ENCODE measurements around the gene WDR77.
A peak's percentile ranks its signal among the peaks of the same experiment; 100 is the strongest.

WDR77 gene

GRCh38 chr1:111439461-111440351 lies 9.3 kb downstream of the WDR77 start:
- no peak for DNase-seq (ENCODE audit: low read depth in 3 of 3)

- DNase-seq (ENCODE audit: low read depth in 3 of 3) = no peak
Observed at GRCh38 chr1:111436726-111437125, 12.3 kb downstream of the WDR77 start.

DNA sequence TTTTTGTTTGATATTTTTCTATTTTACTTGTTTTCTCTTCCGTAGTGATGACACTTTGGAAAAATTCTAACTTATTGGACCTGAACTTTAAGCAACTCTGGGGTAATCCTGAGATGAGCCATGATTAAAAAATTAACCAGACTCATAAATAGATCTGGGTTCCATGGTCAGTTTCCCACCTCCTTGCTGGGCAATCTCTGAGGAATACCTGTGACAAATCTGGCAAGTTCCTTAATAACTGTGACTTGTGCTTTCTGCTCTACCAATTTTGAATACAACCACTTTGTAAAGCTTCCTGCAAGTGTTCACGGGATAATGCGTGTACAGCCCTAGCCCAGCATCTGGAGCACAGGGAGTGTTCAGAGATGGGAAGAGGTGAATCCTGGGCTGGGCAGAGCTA lies 24.8 kb downstream of the WDR77 start:
- no peak for DNase-seq (ENCODE audit: low read depth in 3 of 3)

GRCh38 chr1:111422546-111423391 lies 26.3 kb downstream of the WDR77 start:
- no peak for DNase-seq (ENCODE audit: low read depth in 3 of 3)

GRCh38 chr1:111420377-111420776 lies 28.7 kb downstream of the WDR77 start:
- DNase-seq (ENCODE audit: low read depth in 3 of 3) = no peak

GRCh38 chr1:111419037-111419436 lies 30.0 kb downstream of the WDR77 start:
- DNase-seq (ENCODE audit: low read depth in 3 of 3) = no peak

DNA sequence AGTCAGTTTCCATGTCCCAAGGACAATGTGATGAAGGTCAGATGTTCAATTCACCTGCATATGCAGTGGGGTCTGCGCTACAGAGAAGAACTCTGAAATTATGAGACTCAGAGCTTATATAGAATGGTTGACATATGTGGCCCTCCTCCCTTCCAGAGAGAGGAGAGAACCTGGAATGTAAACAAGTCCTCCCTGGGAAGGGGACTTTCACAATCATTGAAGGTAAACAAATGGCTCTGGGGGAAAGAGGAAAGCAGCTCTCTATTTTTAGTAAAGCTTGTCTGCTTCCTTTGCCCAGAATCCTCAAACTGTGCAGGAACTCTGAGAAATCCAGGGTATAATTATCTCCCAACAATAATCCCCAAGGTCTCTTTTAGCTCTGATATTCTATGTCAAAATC lies 31.3 kb downstream of the WDR77 start:
- no peak for DNase-seq (ENCODE audit: low read depth in 3 of 3)

DNA sequence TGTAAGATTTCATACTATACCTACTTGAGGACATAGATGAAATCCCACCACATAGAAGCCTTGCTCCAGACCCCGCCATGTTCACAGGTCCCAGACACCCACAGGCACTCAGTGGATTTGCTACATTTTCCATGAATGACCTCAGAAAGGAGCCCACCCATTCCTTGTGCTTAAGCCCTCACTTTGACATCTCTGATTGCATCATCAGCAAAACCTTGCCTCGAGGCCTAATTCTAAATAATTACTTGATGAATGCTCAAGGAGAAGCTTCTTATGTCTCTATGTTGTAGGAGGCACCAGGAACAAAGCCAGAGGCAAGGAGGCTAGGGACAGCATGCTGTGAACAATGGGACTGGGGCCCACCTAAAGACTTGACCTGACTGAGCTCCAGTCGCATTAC lies 33.6 kb downstream of the WDR77 start:
- no peak for DNase-seq (ENCODE audit: low read depth in 3 of 3)

GRCh38 chr1:111414756-111415155 lies 34.3 kb downstream of the WDR77 start:
- DNase-seq (ENCODE audit: low read depth in 3 of 3) = no peak

DNA sequence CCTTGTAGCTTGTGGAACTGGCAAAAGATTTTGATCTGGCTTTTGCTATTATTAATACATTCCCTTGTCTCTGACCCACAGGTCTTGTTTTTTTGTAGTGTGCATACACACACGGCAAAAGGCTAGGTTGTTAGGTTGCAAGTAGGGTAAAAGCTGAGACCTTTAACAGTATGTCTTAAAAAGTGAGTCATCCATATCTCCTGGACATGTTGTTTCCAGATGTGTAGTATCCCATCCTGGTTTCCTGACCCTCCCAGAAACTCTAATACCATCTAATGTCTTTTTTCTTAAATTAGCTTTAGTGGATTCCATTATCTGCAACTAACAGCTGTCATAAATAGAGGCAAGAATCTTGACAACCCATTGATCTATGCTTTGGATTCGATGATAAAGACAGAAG lies 36.2 kb downstream of the WDR77 start:
- no peak for DNase-seq (ENCODE audit: low read depth in 3 of 3)

GRCh38 chr1:111407301-111407700 lies 41.8 kb downstream of the WDR77 start:
- no peak for DNase-seq (ENCODE audit: low read depth in 3 of 3)

- DNase-seq (ENCODE audit: low read depth in 3 of 3) = peak in 2 of 3 donors; percentile 7 to 8
Observed at GRCh38 chr1:111406321-111406768, 42.7 kb downstream of the WDR77 start.

GRCh38 chr1:111404588-111404987 lies 44.5 kb downstream of the WDR77 start:
- no peak for DNase-seq (ENCODE audit: low read depth in 3 of 3)

- peak in 2 of 3 donors; percentile 8 to 21 for DNase-seq (ENCODE audit: low read depth in 3 of 3)
Observed at GRCh38 chr1:111402083-111402482, 47.0 kb downstream of the WDR77 start.

GRCh38 chr1:111399792-111400610 lies 49.1 kb downstream of the WDR77 start:
- peak in 2 of 3 donors; percentile 19 to 38 for DNase-seq (ENCODE audit: low read depth in 3 of 3)

DNA sequence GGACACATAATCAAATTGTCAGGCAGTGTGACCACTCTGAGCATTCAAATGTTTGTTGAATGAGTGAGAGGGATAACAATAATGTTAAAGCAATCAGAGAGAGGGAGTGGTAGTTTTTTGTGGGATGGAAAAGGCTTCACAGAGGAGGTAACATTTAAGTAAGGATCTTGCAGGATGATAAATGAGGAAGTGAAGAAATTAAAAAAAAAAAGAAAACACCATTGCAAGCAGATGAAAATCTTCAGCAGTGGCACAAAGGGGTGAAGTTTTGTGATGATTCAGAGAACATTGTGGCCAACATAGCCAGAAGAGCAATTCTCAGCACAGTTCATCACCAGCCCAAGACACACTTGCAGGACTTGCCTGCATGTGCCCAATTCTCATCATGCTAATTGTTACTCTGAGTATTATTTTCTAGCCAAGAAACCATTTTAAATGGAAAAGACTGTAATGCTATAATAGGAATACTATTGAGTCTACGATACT lies 56.6 kb downstream of the WDR77 start:
- no peak for DNase-seq (ENCODE audit: low read depth in 3 of 3)

DNA sequence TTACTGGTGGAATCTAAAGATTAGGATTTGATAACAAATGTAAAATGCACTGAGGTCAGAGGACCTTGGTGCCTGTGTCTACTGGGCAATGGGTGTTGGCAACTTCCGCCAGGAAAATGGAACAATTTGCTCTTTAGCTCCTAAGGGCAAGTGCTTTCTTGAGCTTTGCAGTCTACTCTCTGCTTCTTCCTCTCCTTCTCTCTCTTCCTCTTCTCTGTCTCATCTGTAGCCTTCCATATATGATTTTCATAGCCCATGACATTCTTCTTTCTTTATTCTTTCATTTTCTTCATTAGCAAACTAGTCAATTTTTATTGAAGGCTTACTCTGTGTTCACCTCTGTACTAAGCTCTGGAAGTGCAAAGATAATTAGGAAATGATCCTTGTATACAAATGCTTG lies 57.0 kb downstream of the WDR77 start:
- no peak for DNase-seq (ENCODE audit: low read depth in 3 of 3)
